Left lung (tissue), 10 donors: Measurements from ENCODE around the gene AMOT. TPM values are rescaled to one million over a fixed set of nuclear protein-coding genes. Genes with fewer than 3 reads are reported as not detected.

Source experiments
- ATAC-seq: fragments of 200-7000 bp; cut with Tn5 transposase; one replicate; pipeline ENCODE4 v1.9.1; 2020; ENCODE audit warnings: moderate library complexity
- DNase-seq, 4 donors: peaks; one replicate each; pipeline ENCODE4 v3.0.0-alpha.2; 2013 to 2020
- H3K27ac ChIP-seq, 2 donors: fragments of 200-600 bp; sonication (generic) in 1 of 2; one replicate each; pipeline versions ENCODE4 v1.5.0 to v1.8.0; 2020 to 2021
- H3K27me3 ChIP-seq, 2 donors: fragments of 200-600 bp; sonication (generic) in 1 of 2; one replicate each; pipeline versions ENCODE4 v1.5.0 to v1.8.0; 2020 to 2021
- H3K36me3 ChIP-seq, 2 donors: fragments of 200-600 bp; sonication (generic) in 1 of 2; one replicate each; pipeline versions ENCODE4 v1.5.0 to v1.8.0; 2020 to 2021
- H3K4me1 ChIP-seq, 2 donors: fragments of 200-600 bp; one replicate each; pipeline ENCODE4 v1.8.0; 2021
- H3K4me3 ChIP-seq, 2 donors: fragments of 200-600 bp; sonication (generic) in 1 of 2; one replicate each; pipeline versions ENCODE4 v1.5.0 to v1.8.0; 2020 to 2021; ENCODE audit warnings: mild to moderate bottlenecking in 1 of 2
- H3K9me3 ChIP-seq, 2 donors: fragments of 200-600 bp; sonication (generic) in 1 of 2; one replicate each; pipeline versions ENCODE4 v1.5.0 to v1.8.0; 2020 to 2021
- CTCF ChIP-seq, 2 donors: fragments of 200-600 bp; sonication (generic) in 1 of 2; IDR thresholded peaks; one replicate each; pipeline versions ENCODE4 v1.5.0 to v1.8.0; 2021; ENCODE audit warnings: antibody characterized with exemption in 2 of 2
- intact Hi-C, 2 donors: fragments of 100-400 bp; cut with DNase I; formaldehyde crosslinking; loops; one replicate each; pipeline versions ENCODE4 v1.11.2 to v1.14.2; 2022
- polyA plus RNA-seq, 6 donors: library from polyadenylated mRNA; unstranded; fragments of 120-200 nt; gene quantifications; one replicate each; pipeline ENCODE4 v1.2.1, GENCODE V29; 2013; ENCODE audit not compliant: insufficient read length in 6 of 6
- total RNA-seq, 2 donors: library from RNA; stranded (reverse); fragmentation: NEBNext Ultra II Directional; extraction: Animal tissue kit (Norgen Biotek cat#: 25700); gene quantifications; one replicate each; pipeline ENCODE4 v1.2.1, GENCODE V29; 2021
- donor health status: DM: no; HTN: yes; CAD: no.
- donor health status: DM: no; HTN: no; CAD: no.

The AMOT gene
- total and polyA plus RNA-seq, 8 donors: 7.5 to 31.0 (median 21.6) TPM

DNA sequence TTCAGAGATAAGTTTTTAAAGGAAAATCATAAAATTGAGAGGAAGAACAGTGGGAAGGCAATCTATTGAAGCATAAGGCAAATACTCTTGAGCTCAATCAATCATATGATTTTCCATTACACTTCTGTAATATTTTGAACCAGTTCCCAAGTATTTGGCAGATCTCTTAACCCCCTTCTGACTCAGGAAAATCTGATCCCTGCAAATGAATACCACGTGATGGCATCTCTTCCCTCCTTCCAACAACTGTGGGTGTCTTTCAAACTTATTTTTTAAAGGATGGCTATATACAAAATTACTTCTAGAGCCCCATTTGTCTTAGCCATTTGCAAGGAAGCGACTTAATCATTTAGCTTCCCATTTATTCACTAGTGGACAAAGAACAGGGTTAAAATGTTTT, 41.9 kb downstream of the AMOT start:
- intact Hi-C loops: no loop called here
- H3K27ac ChIP-seq: no peak overlapping the region
- ATAC-seq (no peak), DNase-seq (no peak)
- H3K9me3 ChIP-seq: no peaks in the 10 kb centered on the region
- H3K4me3 ChIP-seq: no peak overlapping the region
- H3K36me3 ChIP-seq: no peaks in the 10 kb centered on the region
- H3K27me3 ChIP-seq: no peaks in the 10 kb centered on the region
- no peak for TF ChIP-seq CTCF (IDR thresholded peaks at IDR 0.05)
- H3K4me1 ChIP-seq: no peaks in the 10 kb centered on the region

GRCh38 chrX:112789931-112790330, 50.7 kb downstream of the AMOT start:
- Histone ChIP-seq H3K4me1 (no peaks in the 10 kb centered on the region), H3K36me3 (no peaks in the 10 kb centered on the region), H3K27ac (no peak overlapping the region), H3K9me3 (no peaks in the 10 kb centered on the region), H3K4me3 (no peak overlapping the region), H3K27me3 (no peaks in the 10 kb centered on the region)
- no peak for TF ChIP-seq CTCF (IDR thresholded peaks at IDR 0.05)
- intact Hi-C loops: no loop called here
- ATAC-seq: no peak
- no peak for DNase-seq

DNA sequence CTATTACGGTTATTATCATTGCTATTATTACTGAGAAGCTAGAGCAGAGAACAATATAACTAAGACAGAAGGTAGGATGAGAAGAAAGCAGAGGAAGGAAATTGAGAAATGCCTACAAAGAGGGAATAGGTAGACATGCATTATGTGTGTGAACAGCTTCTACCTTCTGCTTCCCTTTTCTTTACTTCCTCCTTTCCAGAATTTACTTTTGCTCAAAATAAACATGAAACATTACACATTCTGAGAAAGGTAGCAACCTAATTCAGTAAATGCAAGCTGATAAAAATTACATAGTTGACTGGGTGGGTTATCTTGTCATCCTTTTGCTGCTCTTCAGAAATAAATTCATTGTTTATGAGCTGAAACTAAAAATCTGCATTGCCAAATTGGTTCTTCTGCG, 54.6 kb downstream of the AMOT start:
- Histone ChIP-seq H3K4me3 (no peak overlapping the region), H3K9me3 (no peaks in the 10 kb centered on the region), H3K36me3 (no peaks in the 10 kb centered on the region), H3K4me1 (no peaks in the 10 kb centered on the region), H3K27me3 (no peaks in the 10 kb centered on the region), H3K27ac (no peak overlapping the region)
- DNase-seq: no peak
- no peak for TF ChIP-seq CTCF (IDR thresholded peaks at IDR 0.05)
- intact Hi-C loops: no loop called here
- no peak for ATAC-seq

DNA sequence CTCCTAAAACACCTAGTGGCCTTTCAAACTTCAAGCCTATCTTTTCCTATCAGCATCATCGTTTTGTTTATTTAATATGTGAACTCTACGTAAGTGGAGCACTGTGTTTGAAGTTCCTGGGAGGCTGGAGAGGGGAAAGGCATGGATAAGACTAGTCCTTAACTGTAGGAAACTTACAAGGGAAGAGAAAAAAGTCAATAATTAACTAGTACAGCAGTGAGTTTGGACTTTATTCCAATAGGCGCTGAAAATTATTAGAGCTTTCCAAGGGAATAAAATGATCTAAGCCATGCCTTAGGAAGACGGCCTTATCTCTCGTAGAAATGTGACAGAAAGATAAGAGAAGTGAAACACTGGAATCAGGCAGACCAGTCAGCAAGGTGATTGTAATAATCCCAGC, 55.3 kb downstream of the AMOT start:
- peak; percentile 40 for ATAC-seq
- no peak for DNase-seq
- Histone ChIP-seq H3K9me3 (no peaks in the 10 kb centered on the region), H3K27ac (no peak overlapping the region), H3K4me3 (no peak overlapping the region), H3K36me3 (no peaks in the 10 kb centered on the region), H3K4me1 (no peaks in the 10 kb centered on the region), H3K27me3 (no peaks in the 10 kb centered on the region)
- TF ChIP-seq CTCF (IDR thresholded peaks at IDR 0.05): no peak
- intact Hi-C loops: no loop called here

- H3K36me3 ChIP-seq: no peaks in the 10 kb centered on the region
- no peak overlapping the region for H3K27ac ChIP-seq
- H3K4me3 ChIP-seq: no peak overlapping the region
- H3K27me3 ChIP-seq: no peaks in the 10 kb centered on the region
- intact Hi-C loops: no loop called here
- TF ChIP-seq CTCF (IDR thresholded peaks at IDR 0.05): no peak
- DNase-seq (no peak), ATAC-seq (no peak)
- no peaks in the 10 kb centered on the region for H3K9me3 ChIP-seq
- no peaks in the 10 kb centered on the region for H3K4me1 ChIP-seq
Measured at GRCh38 chrX:112784692-112785091, 55.9 kb downstream of the AMOT start.
